Activated naive CD8-positive, alpha-beta T cell treated with anti-CD3 and anti-CD28 coated beads for 36 hours (primary cell): ENCODE measurements around the gene PCDHB6. TPM values are rescaled to one million over a fixed set of nuclear protein-coding genes. Genes with fewer than 3 reads are reported as not detected.

Source experiments
- total RNA-seq, 2 experiments: library from RNA; stranded (reverse); gene quantifications; one replicate each; pipeline ENCODE4 v1.2.3, GENCODE V29; 2021

Gene PCDHB6
- total RNA-seq, 2 experiments from 2014 or later = not detected

Other genes with a start within 250 kb of the PCDHB6 start
- gene PCDHAC1, start 223.8 kb upstream of the PCDHB6 start, total RNA-seq = not detected
- not detected for gene PCDHAC2, start 183.6 kb upstream of the PCDHB6 start, total RNA-seq
- not detected for gene PCDHB1, start 98.7 kb upstream of the PCDHB6 start, total RNA-seq
- not detected for gene PCDHB2, start 55.4 kb upstream of the PCDHB6 start, total RNA-seq
- gene PCDHB3, start 49.6 kb upstream of the PCDHB6 start, total RNA-seq = not detected
- not detected for gene PCDHB4, start 28.2 kb upstream of the PCDHB6 start, total RNA-seq
- gene PCDHB5, start 14.9 kb upstream of the PCDHB6 start, total RNA-seq = not detected
- not detected for gene PCDHB7, start 22.6 kb downstream of the PCDHB6 start, total RNA-seq
- not detected for gene PCDHB8, start 27.7 kb downstream of the PCDHB6 start, total RNA-seq
- not detected for gene PCDHB16, start 32.3 kb downstream of the PCDHB6 start, total RNA-seq
- gene PCDHB9, start 37.1 kb downstream of the PCDHB6 start, total RNA-seq = not detected
- gene PCDHB10, start 42.3 kb downstream of the PCDHB6 start, total RNA-seq = not detected
- gene PCDHB11, start 49.6 kb downstream of the PCDHB6 start, total RNA-seq = not detected
- gene PCDHB12, start 58.7 kb downstream of the PCDHB6 start, total RNA-seq = not detected
- gene PCDHB13, start 63.9 kb downstream of the PCDHB6 start, total RNA-seq = not detected
- gene PCDHB14, start 73.3 kb downstream of the PCDHB6 start, total RNA-seq = not detected
- gene PCDHB15, start 95.3 kb downstream of the PCDHB6 start, total RNA-seq = not detected
- under 1 TPM in 1 of 2 experiments, not detected in 1; 0.21 TPM for gene SLC25A2, start 154.0 kb downstream of the PCDHB6 start, total RNA-seq
- gene TAF7, start 170.7 kb downstream of the PCDHB6 start, total RNA-seq = 10 to 100 TPM; 60.4 to 60.5 TPM
- not detected for gene PCDHGA1, start 180.5 kb downstream of the PCDHB6 start, total RNA-seq
- gene PCDHGA2, start 188.7 kb downstream of the PCDHB6 start, total RNA-seq = not detected
- gene PCDHGA3, start 193.8 kb downstream of the PCDHB6 start, total RNA-seq = not detected
- not detected for gene PCDHGB1, start 200.0 kb downstream of the PCDHB6 start, total RNA-seq
- under 1 TPM in 1 of 2 experiments, not detected in 1; 0.12 TPM for gene PCDHGA4, start 205.0 kb downstream of the PCDHB6 start, total RNA-seq
- gene PCDHGB2, start 209.9 kb downstream of the PCDHB6 start, total RNA-seq = under 1 TPM in 1 of 2 experiments, not detected in 1; 0.10 TPM
- gene PCDHGA5, start 214.1 kb downstream of the PCDHB6 start, total RNA-seq = under 1 TPM in 1 of 2 experiments, not detected in 1; 0.06 TPM
- gene PCDHGB3, start 220.2 kb downstream of the PCDHB6 start, total RNA-seq = not detected
- gene PCDHGA6, start 223.8 kb downstream of the PCDHB6 start, total RNA-seq = under 1 TPM; 0.08 TPM
- gene PCDHGA7, start 232.7 kb downstream of the PCDHB6 start, total RNA-seq = not detected
- gene PCDHGB4, start 237.6 kb downstream of the PCDHB6 start, total RNA-seq = not detected
- gene PCDHGA8, start 242.6 kb downstream of the PCDHB6 start, total RNA-seq = not detected
- gene PCDHGB5, start 247.9 kb downstream of the PCDHB6 start, total RNA-seq = under 1 TPM; 0.16 to 0.26 TPM